HepG2 (cell line): Measurements from ENCODE around the gene VSX1. TPM values are rescaled to one million over a fixed set of nuclear protein-coding genes. Genes with fewer than 3 reads are reported as not detected.

ENCODE experiments used
- ARID5B ChIP-seq: IDR thresholded peaks from 2 replicates; pipeline ENCODE4 v1.4.0; 2020; ENCODE audit warnings: mild to moderate bottlenecking, missing genetic modification reagents
- MAFG ChIP-seq: sonication (generic); formaldehyde crosslinking; IDR thresholded peaks from 2 replicates; pipeline ENCODE4 v1.5.1; 2020; ENCODE audit warnings: mild to moderate bottlenecking, missing genetic modification reagents
- TSC22D2 ChIP-seq: sonication (generic); formaldehyde crosslinking; IDR thresholded peaks from 2 replicates; pipeline ENCODE4 v1.5.1; 2020; ENCODE audit warnings: missing genetic modification reagents, mild to moderate bottlenecking, borderline replicate concordance
- XRCC5 ChIP-seq: fragments of 200-400 bp; formaldehyde crosslinking; optimal IDR thresholded peaks from 2 replicates; pipeline ENCODE3; 2017; ENCODE audit warnings: mild to moderate bottlenecking, low read length
- ZFP1 ChIP-seq: IDR thresholded peaks from 2 replicates; pipeline ENCODE4 v1.6.1; 2016
- ZFP36L1 ChIP-seq: sonication (generic); formaldehyde crosslinking; IDR thresholded peaks from 2 replicates; pipeline ENCODE4 v1.8.0; 2022; ENCODE audit warnings: mild to moderate bottlenecking, missing genetic modification reagents, moderate library complexity
- ZNF136 ChIP-seq: sonication (generic); formaldehyde crosslinking; IDR thresholded peaks from 2 replicates; pipeline ENCODE4 v1.8.1; 2022; ENCODE audit warnings: low read depth, mild to moderate bottlenecking, moderate library complexity, missing genetic modification reagents
- polyA plus RNA-seq, 8 experiments: library from polyadenylated mRNA; depleted of rRNA in 3 of 8; stranded (reverse) in 7 of 8; unstranded in 1 of 8; fragments of >200 nt; fragmentation: Illumina TruSeq in 4 of 8; extraction: Trizol in 4 of 8; gene quantifications; 2 replicates each; pipeline versions ENCODE4 v1.2.1 to v1.2.3, GENCODE V29; 2011 to 2016; ENCODE audit warnings: low read depth in 4 of 8, missing spikeins in 1 of 8, mixed read lengths in 1 of 8; ENCODE audit not compliant: insufficient read depth in 1 of 8
- total RNA-seq, 5 experiments: library from RNA; depleted of rRNA; stranded (reverse); fragments of >200 nt; fragmentation: Illumina TruSeq; extraction: Trizol; gene quantifications; 2 replicates each; pipeline ENCODE4 v1.2.3, GENCODE V29; 2016; ENCODE audit warnings: low read depth in 1 of 5
- TF ChIP-seq, protein P1 (sequence below): IDR thresholded peaks from 2 replicates; pipeline ENCODE4 v1.6.1; 2016; ENCODE audit warnings: missing compliant biosample characterization, missing genetic modification reagents, borderline replicate concordance
- TF ChIP-seq, protein P2 (sequence below): sonication (generic); formaldehyde crosslinking; IDR thresholded peaks from 2 replicates; pipeline ENCODE4 v1.4.0; 2020; ENCODE audit warnings: mild to moderate bottlenecking, missing genetic modification reagents
- TF ChIP-seq, protein P3 (sequence below): sonication (generic); formaldehyde crosslinking; IDR thresholded peaks from 2 replicates; pipeline ENCODE4 v1.4.0; 2020; ENCODE audit warnings: mild to moderate bottlenecking, low read depth, missing genetic modification reagents

VSX1 gene
- total and polyA plus RNA-seq, 2 of the 13 experiments (the other 11 are each of a cell fraction or from before 2014, with no cell fraction given), result 0.04 TPM; not detected in 1

GRCh38 chr20:25076731-25077609 lies 5.0 kb downstream of the VSX1 start (continued):
- TF ChIP-seq ZNF136 (CRISPR knock-in tag) (no peak), MAFG (CRISPR knock-in tag) (no peak), ARID5B (CRISPR knock-in tag) (peak; percentile 66), XRCC5 (peak; percentile 75), TSC22D2 (CRISPR knock-in tag) (no peak), ZFP36L1 (no peak), ZFP1 (no peak)
- TF ChIP-seq, protein P1, sequence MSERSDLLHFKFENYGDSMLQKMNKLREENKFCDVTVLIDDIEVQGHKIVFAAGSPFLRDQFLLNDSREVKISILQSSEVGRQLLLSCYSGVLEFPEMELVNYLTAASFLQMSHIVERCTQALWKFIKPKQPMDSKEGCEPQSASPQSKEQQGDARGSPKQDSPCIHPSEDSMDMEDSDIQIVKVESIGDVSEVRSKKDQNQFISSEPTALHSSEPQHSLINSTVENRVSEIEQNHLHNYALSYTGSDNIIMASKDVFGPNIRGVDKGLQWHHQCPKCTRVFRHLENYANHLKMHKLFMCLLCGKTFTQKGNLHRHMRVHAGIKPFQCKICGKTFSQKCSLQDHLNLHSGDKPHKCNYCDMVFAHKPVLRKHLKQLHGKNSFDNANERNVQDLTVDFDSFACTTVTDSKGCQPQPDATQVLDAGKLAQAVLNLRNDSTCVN, result peak; percentile 38; the same call in 1 of the 2 replicates
- TF ChIP-seq, protein P2, sequence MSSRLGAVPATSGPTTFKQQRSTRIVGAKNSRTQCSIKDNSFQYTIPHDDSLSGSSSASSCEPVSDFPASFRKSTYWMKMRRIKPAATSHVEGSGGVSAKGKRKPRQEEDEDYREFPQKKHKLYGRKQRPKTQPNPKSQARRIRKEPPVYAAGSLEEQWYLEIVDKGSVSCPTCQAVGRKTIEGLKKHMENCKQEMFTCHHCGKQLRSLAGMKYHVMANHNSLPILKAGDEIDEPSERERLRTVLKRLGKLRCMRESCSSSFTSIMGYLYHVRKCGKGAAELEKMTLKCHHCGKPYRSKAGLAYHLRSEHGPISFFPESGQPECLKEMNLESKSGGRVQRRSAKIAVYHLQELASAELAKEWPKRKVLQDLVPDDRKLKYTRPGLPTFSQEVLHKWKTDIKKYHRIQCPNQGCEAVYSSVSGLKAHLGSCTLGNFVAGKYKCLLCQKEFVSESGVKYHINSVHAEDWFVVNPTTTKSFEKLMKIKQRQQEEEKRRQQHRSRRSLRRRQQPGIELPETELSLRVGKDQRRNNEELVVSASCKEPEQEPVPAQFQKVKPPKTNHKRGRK (CRISPR knock-in tag), result no peak
- TF ChIP-seq, protein P3, sequence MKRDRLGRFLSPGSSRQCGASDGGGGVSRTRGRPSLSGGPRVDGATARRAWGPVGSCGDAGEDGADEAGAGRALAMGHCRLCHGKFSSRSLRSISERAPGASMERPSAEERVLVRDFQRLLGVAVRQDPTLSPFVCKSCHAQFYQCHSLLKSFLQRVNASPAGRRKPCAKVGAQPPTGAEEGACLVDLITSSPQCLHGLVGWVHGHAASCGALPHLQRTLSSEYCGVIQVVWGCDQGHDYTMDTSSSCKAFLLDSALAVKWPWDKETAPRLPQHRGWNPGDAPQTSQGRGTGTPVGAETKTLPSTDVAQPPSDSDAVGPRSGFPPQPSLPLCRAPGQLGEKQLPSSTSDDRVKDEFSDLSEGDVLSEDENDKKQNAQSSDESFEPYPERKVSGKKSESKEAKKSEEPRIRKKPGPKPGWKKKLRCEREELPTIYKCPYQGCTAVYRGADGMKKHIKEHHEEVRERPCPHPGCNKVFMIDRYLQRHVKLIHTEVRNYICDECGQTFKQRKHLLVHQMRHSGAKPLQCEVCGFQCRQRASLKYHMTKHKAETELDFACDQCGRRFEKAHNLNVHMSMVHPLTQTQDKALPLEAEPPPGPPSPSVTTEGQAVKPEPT, result no peak
